Measurements from ENCODE around the gene GSPT1. TPM values are rescaled to one million over a fixed set of nuclear protein-coding genes. Genes with fewer than 3 reads are reported as not detected.

Gene GSPT1
- polyA plus RNA-seq, 4 donors, result 27.3 to 79.7 (median 42.2) TPM

- Histone ChIP-seq H3K36me3 (ENCODE audit: control insufficient read depth in 3 of 3, insufficient read depth in 2 of 3, low read depth in 1 of 3, low read length in 3 of 3) (no peaks in the 10 kb centered on the region), H3K9me3 (ENCODE audit: control insufficient read depth in 2 of 2, insufficient read depth in 1 of 2, low read depth in 1 of 2, low read length in 1 of 2) (no peaks in the 10 kb centered on the region), H3K4me3 (ENCODE audit: low read depth in 1 of 3, low read length in 3 of 3) (peak overlapping the region; percentile 43 to 99 (median 67)), H3K4me1 (ENCODE audit: control insufficient read depth in 3 of 3, insufficient read depth in 2 of 3, low read depth in 1 of 3, low read length in 2 of 3) (peaks cover 6 to 9% (median 7%) of the 10 kb centered on the region in 3 donors), H3K27me3 (ENCODE audit: control insufficient read depth in 3 of 3, insufficient read depth in 3 of 3, low read length in 3 of 3) (no peaks in the 10 kb centered on the region), H3K27ac (ENCODE audit: low read depth in 1 of 3, low read length in 2 of 3) (peak overlapping the region; percentile 70 to 95 (median 89))
- peak; percentile 68 to 82 for DNase-seq
- 13 to 54% (median 36%) methylated on average over 13 of the region's 13 CpGs for WGBS, 3 donors
- FAIRE-seq, result no peak
Measured at GRCh38 chr16:11916524-11917285, 949 bp upstream of the GSPT1 start.

GRCh38 chr16:11915114-11915643 is 577 bp downstream of the GSPT1 start:
- Histone ChIP-seq H3K4me1 (ENCODE audit: control insufficient read depth in 3 of 3, insufficient read depth in 2 of 3, low read depth in 1 of 3, low read length in 2 of 3) (peaks cover 6 to 14% (median 7%) of the 10 kb centered on the region in 3 donors), H3K4me3 (ENCODE audit: low read depth in 1 of 3, low read length in 3 of 3) (peak overlapping the region; percentile 82 to 100 (median 99)), H3K27me3 (ENCODE audit: control insufficient read depth in 3 of 3, insufficient read depth in 3 of 3, low read length in 3 of 3) (no peaks in the 10 kb centered on the region), H3K36me3 (ENCODE audit: control insufficient read depth in 3 of 3, insufficient read depth in 2 of 3, low read depth in 1 of 3, low read length in 3 of 3) (no peaks in the 10 kb centered on the region), H3K9me3 (ENCODE audit: control insufficient read depth in 2 of 2, insufficient read depth in 1 of 2, low read depth in 1 of 2, low read length in 1 of 2) (no peaks in the 10 kb centered on the region), H3K27ac (ENCODE audit: low read depth in 1 of 3, low read length in 2 of 3) (peak overlapping the region; percentile 88 to 99 (median 94))
- FAIRE-seq, result no peak
- WGBS, 3 donors, result 0 to 1% (median 0%) methylated on average over 36 to 79 of the region's 79 CpGs
- DNase-seq, result peak; percentile 48 to 83

GRCh38 chr16:11914210-11915113 is 1.3 kb downstream of the GSPT1 start:
- H3K9me3 ChIP-seq (ENCODE audit: control insufficient read depth in 2 of 2, insufficient read depth in 1 of 2, low read depth in 1 of 2, low read length in 1 of 2), result no peaks in the 10 kb centered on the region
- FAIRE-seq, result no peak
- H3K4me1 ChIP-seq (ENCODE audit: control insufficient read depth in 3 of 3, insufficient read depth in 2 of 3, low read depth in 1 of 3, low read length in 2 of 3), result peaks cover 6 to 17% (median 7%) of the 10 kb centered on the region in 3 donors

GRCh38 chr16:11913425-11914079 is 2.2 kb downstream of the GSPT1 start:
- 32 to 42% (median 40%) methylated on average over 12 of the region's 12 CpGs for WGBS, 3 donors
- Histone ChIP-seq H3K36me3 (ENCODE audit: control insufficient read depth in 3 of 3, insufficient read depth in 2 of 3, low read depth in 1 of 3, low read length in 3 of 3) (no peaks in the 10 kb centered on the region), H3K4me3 (ENCODE audit: low read depth in 1 of 3, low read length in 3 of 3) (peak overlapping the region in 2 of 3 donors; percentile 72 to 99), H3K4me1 (ENCODE audit: control insufficient read depth in 3 of 3, insufficient read depth in 2 of 3, low read depth in 1 of 3, low read length in 2 of 3) (peaks cover 6 to 17% (median 7%) of the 10 kb centered on the region in 3 donors), H3K27ac (ENCODE audit: low read depth in 1 of 3, low read length in 2 of 3) (peak overlapping the region; percentile 46 to 99 (median 81)), H3K27me3 (ENCODE audit: control insufficient read depth in 3 of 3, insufficient read depth in 3 of 3, low read length in 3 of 3) (no peaks in the 10 kb centered on the region), H3K9me3 (ENCODE audit: control insufficient read depth in 2 of 2, insufficient read depth in 1 of 2, low read depth in 1 of 2, low read length in 1 of 2) (no peaks in the 10 kb centered on the region)
- no peak for FAIRE-seq
- peak; percentile 24 to 39 for DNase-seq

More at GRCh38 chr16:11914210-11915113, 1.3 kb downstream of the GSPT1 start:
- no peaks in the 10 kb centered on the region for H3K36me3 ChIP-seq (ENCODE audit: control insufficient read depth in 3 of 3, insufficient read depth in 2 of 3, low read depth in 1 of 3, low read length in 3 of 3)
- WGBS, 3 donors, result 1 to 2% (median 1%) methylated on average over 30 of the region's 30 CpGs
- peak overlapping the region; percentile 81 to 99 (median 88) for H3K27ac ChIP-seq (ENCODE audit: low read depth in 1 of 3, low read length in 2 of 3)
- peak overlapping the region; percentile 72 to 100 (median 99) for H3K4me3 ChIP-seq (ENCODE audit: low read depth in 1 of 3, low read length in 3 of 3)
- DNase-seq, result peak; percentile 35 to 63
- H3K27me3 ChIP-seq (ENCODE audit: control insufficient read depth in 3 of 3, insufficient read depth in 3 of 3, low read length in 3 of 3), result no peaks in the 10 kb centered on the region

GRCh38 chr16:11909653-11910545 is 5.9 kb downstream of the GSPT1 start:
- DNase-seq, result no peak
- Histone ChIP-seq H3K27ac (ENCODE audit: low read depth in 1 of 3, low read length in 2 of 3) (no peak overlapping the region), H3K4me1 (ENCODE audit: control insufficient read depth in 3 of 3, insufficient read depth in 2 of 3, low read depth in 1 of 3, low read length in 2 of 3) (peaks cover 0 to 17% (median 6%) of the 10 kb centered on the region in 3 donors), H3K27me3 (ENCODE audit: control insufficient read depth in 3 of 3, insufficient read depth in 3 of 3, low read length in 3 of 3) (no peaks in the 10 kb centered on the region), H3K9me3 (ENCODE audit: control insufficient read depth in 2 of 2, insufficient read depth in 1 of 2, low read depth in 1 of 2, low read length in 1 of 2) (no peaks in the 10 kb centered on the region), H3K4me3 (ENCODE audit: low read depth in 1 of 3, low read length in 3 of 3) (no peak overlapping the region), H3K36me3 (ENCODE audit: control insufficient read depth in 3 of 3, insufficient read depth in 2 of 3, low read depth in 1 of 3, low read length in 3 of 3) (peaks cover 0 to 10% (median 1%) of the 10 kb centered on the region in 3 donors)
- WGBS, 3 donors, result 80 to 83% (median 82%) methylated on average over 18 of the region's 18 CpGs
- no peak for FAIRE-seq

GRCh38 chr16:11907160-11907970 is 8.4 kb downstream of the GSPT1 start:
- Histone ChIP-seq H3K4me3 (ENCODE audit: low read depth in 1 of 3, low read length in 3 of 3) (no peak overlapping the region), H3K27me3 (ENCODE audit: control insufficient read depth in 3 of 3, insufficient read depth in 3 of 3, low read length in 3 of 3) (no peaks in the 10 kb centered on the region), H3K9me3 (ENCODE audit: control insufficient read depth in 2 of 2, insufficient read depth in 1 of 2, low read depth in 1 of 2, low read length in 1 of 2) (no peaks in the 10 kb centered on the region), H3K36me3 (ENCODE audit: control insufficient read depth in 3 of 3, insufficient read depth in 2 of 3, low read depth in 1 of 3, low read length in 3 of 3) (peaks cover 0 to 19% (median 1%) of the 10 kb centered on the region in 3 donors), H3K27ac (ENCODE audit: low read depth in 1 of 3, low read length in 2 of 3) (no peak overlapping the region), H3K4me1 (ENCODE audit: control insufficient read depth in 3 of 3, insufficient read depth in 2 of 3, low read depth in 1 of 3, low read length in 2 of 3) (peaks cover 0 to 9% (median 0%) of the 10 kb centered on the region in 3 donors)
- FAIRE-seq (no peak), DNase-seq (no peak)
- WGBS, 3 donors, result 90 to 94% (median 93%) methylated on average over 8 of the region's 8 CpGs

GRCh38 chr16:11903906-11904305 is 11.8 kb downstream of the GSPT1 start:
- 94 to 96% (median 96%) methylated on average over 6 of the region's 6 CpGs for WGBS, 3 donors
- Histone ChIP-seq H3K4me1 (ENCODE audit: control insufficient read depth in 3 of 3, insufficient read depth in 2 of 3, low read depth in 1 of 3, low read length in 2 of 3) (no peaks in the 10 kb centered on the region), H3K27me3 (ENCODE audit: control insufficient read depth in 3 of 3, insufficient read depth in 3 of 3, low read length in 3 of 3) (no peaks in the 10 kb centered on the region), H3K27ac (ENCODE audit: low read depth in 1 of 3, low read length in 2 of 3) (no peak overlapping the region), H3K9me3 (ENCODE audit: control insufficient read depth in 2 of 2, insufficient read depth in 1 of 2, low read depth in 1 of 2, low read length in 1 of 2) (no peaks in the 10 kb centered on the region), H3K36me3 (ENCODE audit: control insufficient read depth in 3 of 3, insufficient read depth in 2 of 3, low read depth in 1 of 3, low read length in 3 of 3) (peaks cover 2 to 22% (median 4%) of the 10 kb centered on the region in 3 donors), H3K4me3 (ENCODE audit: low read depth in 1 of 3, low read length in 3 of 3) (no peak overlapping the region)
- FAIRE-seq (no peak), DNase-seq (no peak)
